ENCODE measurements around the gene NAXE.
A peak's percentile ranks its signal among the peaks of the same experiment; 100 is the strongest.
"Not testable (repeated sequence)": the region's sequence is repeated elsewhere in the genome, so short reads cannot be mapped to it uniquely, and the experiment has no call there.

The NAXE gene

DNA sequence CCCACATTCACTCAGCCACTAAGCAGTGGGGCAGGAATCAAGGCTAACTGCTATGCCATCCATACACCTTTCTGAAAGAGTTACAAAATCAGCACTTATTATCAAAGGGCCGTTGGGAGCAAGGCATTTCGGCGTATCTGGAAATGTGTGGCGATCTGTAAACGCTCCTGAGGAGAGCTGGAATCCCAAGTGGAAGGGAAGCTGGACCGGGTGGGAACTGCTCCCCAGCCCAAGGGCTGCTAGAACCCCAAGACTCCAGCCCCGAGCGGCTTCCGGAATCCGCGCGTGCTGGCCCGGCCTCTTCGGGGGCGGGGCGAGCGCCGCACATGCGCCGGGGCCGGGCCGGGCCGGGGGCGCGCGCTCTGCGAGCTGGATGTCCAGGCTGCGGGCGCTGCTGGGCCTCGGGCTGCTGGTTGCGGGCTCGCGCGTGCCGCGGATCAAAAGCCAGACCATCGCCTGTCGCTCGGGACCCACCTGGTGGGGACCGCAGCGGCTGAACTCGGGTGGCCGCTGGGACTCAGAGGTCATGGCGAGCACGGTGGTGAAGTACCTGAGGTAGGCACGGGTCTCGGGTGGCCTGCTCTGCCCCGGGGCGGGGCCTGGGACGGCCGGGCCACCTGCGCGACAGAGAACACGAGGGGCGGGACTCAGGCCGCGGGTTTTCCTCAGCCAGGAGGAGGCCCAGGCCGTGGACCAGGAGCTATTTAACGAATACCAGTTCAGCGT lies at the start of gene NAXE:
NAXE (plus strand) TSS at position 345 of the 726 bp plus-strand sequence; CDS start at position 374, 29 bp downstream.
- DNase-seq (ENCODE audit: low spot score) = peak; percentile 96

DNA sequence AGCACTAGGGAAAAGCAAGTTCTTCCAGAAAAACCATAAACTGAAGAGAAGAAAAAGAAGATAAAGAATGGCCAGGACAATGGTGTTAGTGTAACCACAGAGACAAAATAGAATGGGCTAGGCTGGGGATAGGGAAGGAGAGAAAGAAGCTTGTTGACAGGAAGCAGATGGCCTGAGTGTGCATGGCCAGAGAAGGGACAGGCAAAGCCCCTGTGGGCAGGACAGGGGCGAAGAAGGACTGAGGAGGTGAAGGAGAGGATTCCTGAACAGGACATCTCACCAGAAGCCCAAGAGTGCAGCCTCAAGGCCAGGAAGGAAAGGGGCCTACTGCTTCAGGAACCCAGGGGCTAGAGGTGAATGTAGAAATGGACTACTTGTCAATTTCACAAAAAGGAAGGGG lies 48.5 kb upstream of the NAXE start:
- DNase-seq (ENCODE audit: low spot score) = no peak

DNA sequence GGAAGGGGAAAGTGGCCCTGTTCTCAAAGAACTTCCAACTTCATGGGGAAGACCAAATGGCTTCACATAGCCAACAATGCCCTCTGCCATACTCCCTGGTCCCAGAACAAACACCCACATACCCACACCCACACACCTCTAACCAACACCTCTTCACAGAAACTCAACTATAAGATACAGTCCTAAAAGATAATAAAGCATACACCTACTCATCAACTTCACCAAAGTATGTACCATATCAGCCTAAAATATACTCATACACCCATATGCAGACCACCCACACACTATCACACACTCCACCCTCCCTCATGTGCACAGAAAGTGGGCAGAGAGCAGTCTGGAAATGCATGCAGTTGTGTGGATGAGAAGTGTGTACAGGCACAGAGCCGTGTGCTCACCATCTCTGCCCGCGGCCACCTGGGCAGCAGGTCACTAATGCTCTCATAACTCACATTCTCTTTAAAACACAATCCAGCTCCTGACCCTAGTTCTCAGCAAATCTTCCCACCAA lies 46.9 kb upstream of the NAXE start:
- no peak for DNase-seq (ENCODE audit: low spot score)

DNA sequence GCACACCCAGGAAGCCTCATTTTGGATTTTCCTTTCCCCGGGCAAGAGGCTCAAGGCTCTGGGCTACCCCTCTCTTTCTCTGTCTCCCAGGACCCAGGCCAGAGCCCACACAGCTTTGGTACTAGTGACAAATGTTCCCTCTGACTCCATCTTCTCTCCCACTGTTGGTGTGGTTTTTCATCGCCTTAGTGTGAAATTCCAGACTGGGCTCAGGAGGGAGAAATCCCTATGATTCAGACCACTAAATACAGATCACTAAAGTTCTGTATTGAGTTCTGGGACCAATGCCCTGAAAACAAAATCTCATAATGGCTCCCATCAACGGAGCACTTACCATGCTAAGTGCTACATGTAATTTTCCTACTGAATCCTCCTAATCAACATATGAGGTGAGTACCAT lies 45.3 kb upstream of the NAXE start:
- no peak for DNase-seq (ENCODE audit: low spot score)

DNA sequence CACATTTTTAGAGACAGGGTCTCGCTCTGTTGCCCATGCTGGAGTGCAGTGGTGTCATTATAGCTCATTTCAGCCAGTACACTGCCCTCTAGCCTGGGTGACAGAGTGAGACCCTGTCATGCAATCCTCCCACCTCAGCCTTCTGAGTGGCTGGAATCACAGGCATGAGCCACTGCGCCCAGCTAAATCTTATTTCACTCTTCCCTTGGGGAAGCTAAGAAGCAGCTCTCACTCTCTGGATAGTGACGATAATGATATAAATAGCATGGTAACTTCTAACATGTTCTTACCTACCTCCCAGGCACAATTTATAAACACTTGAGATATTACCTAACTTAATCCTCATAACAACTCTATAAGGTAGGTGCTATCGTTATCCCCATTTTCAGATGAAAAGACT lies 44.1 kb upstream of the NAXE start:
- no peak for DNase-seq (ENCODE audit: low spot score)

DNA sequence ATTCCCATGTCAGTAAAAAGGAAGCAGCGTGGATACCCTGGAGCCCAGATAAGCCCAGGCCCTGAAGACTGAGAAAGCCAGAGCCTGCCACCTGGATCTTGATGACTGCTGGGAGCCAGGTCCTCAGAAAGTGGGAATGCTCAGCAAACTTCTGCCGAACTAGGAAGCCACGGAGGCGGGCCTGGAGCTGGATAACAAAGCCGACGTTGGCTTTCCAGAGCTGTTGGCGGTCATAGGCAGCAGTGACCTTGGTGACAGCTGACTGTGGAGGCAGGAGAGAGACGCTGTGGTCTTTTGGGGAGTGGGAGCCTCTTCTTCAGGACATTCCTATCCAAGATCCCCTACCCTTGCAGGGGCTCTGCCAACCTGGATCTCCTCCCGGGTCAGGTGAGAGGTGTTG lies 43.6 kb upstream of the NAXE start:
- DNase-seq (ENCODE audit: low spot score) = no peak

DNA sequence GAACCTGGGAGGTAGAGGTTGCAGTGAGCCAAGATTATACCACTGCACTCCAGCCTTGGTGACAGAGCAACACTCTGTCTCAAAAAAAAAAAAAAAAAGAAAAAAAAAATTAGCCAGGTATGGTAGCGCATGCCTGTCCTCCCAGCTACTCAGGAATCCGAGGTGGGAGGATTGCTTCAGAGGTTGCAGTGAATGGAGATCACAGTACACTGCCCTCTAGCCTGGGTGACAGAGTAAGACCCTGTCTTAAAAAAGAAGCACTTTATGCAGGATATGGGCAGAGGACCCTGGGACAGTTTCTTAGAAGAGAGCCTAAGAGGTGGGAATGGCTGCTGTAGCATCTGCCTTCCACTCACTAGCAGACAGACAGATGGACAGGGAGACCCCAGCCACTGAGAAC lies 42.2 kb upstream of the NAXE start:
- DNase-seq (ENCODE audit: low spot score) = no peak

DNA sequence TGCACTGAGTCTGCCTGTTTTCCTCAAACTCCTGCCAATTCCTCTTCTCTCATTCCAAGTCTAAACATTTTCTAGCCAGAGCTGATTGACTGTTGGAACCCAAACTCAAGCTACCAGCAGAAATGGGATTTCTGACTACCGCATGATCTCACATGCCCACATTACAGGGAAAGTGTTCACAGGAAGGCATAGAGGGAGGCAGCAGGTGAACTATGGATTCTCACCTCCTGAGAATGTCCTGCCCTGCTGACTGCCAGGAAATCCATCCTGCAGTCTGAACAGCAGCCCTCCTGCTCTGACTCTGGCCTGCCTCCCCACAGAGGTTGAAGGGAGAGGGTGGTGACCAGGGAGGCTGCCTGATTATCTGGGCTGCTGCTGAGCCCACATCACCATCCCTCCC lies 41.7 kb upstream of the NAXE start:
- no peak for DNase-seq (ENCODE audit: low spot score)

DNA sequence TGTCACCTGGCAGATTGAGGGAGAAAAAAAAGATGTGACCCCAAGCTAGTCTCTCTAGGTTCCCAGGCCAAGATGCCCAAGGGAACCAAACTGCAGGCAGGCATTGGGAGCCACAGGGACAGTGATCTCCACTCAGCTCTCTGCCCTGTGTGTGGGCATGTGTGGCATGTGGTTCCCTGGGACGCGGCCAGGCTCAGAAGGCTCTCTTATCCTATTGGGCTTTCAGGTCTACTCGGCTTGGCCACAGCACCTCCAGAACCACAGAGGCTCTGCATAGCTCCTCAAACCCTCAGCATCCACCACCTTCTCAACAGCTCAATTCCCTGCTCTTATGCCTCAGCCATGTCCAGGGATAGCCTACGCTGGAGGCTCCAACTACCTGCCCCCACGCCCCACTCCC lies 41.2 kb upstream of the NAXE start:
- DNase-seq (ENCODE audit: low spot score) = no peak

DNA sequence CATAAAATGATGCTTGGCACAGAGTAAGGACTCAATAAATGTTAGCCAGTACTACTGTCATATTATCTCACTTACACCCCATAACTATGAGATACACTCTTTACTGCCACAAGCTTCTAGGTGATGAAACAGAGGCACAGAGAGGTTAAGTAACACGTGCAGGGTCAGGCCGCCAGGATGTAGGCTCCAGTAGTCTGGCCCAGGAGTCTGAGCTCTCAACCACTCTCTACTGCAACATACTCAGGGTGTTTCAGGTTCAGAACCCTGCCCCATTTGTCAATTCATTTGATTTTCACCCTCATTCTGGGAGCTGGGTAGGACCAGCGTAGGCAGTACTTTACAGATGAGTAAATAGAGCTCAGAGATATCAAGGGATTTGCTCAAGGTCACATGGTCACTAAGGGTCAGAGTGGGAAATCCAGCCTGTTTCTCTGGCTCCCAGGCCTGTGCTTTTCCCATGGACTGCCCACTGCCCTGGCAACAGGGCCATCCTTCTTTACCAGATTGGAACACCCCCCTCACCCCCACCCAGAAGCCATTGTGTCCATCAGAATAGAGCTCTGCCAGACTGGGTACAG lies 40.4 kb upstream of the NAXE start:
- no peak for DNase-seq (ENCODE audit: low spot score)

DNA sequence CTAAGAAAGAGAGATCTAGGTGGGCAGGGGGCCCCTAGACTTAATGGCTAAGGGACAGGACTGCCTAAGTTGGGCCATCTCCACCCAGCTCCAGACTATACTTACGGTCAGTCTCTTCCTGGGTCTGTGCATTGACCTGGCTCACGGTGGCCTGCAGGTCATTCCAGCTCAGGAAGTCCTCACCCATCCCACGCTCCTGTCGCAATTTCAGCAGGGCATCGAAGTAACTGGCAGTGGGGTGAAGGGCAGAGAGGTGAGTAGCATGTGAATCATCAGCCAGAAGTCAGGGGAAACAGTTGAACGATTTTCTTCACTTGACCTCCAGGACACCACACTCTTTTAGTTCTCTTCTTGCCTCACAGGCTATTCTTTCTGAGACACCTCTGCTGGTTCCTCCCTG lies 39.7 kb upstream of the NAXE start:
- DNase-seq (ENCODE audit: low spot score) = no peak

DNA sequence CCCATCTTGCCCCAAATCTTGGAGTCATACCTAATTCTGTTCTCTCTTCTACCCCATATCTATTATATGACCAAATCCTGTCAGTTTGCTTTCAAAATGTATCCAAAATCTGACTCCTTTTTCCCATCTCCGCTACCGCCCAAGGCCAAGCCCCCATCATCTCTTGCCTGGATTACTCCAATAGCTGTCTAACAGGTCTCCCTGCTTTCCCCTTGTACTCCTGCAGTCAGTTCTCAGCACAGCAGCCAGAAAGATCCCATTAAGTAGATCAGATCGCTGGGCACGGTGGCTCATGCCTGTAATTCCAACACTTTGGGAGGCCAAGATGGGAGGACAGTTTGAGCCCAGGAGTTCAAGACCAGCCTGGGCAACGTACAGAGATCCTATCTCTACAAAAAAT lies 39.1 kb upstream of the NAXE start:
- DNase-seq (ENCODE audit: low spot score) = no peak

DNA sequence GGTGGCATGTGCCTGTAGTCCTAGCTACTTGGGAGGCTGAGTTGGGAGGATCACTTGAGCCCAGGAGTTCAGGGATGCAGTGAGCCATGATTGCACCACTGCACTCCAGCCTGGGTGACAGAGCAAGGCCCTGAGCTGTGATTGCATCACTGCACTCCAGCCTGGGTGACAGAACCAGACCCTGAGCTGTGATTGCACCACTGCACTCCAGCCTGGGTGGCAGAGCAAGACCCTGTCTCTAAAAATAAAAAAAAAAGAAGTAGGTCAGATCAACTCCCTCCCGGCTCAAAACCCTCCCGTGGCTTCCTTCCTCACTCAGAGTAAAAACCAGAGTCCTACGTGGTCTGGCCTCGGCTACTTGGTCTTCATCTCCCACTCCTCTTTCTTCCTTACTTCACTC lies 38.6 kb upstream of the NAXE start:
- not testable (repeated sequence) for DNase-seq (ENCODE audit: low spot score)

DNA sequence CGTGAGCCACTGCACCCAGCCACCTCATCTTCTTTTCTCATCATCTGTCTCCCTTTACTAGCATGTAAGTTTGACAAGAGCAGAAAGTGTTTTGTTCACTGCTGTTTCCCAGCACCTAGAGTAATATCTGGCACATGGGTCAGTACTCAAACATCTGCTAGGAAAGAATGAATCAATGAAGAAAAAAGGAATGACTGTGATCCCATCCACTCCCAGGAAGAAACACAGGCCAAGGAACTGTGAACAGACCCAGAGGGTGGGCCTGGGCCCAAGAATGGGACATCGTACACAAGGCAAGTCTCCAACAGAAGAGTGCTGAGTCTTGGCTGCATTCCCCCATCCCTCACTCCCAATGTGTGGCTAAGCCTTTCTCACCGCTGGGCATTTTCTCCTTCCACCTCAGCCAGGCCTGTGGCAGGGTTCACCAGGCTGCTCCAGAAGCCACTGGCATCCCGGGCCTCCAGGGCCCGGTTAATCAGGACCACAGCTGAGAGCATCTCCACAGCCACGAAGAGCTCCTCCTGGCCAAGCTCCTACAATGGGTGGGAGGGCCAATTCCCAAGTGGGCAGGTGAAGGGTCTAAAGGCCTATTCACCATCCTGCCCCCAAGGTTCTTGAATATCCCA lies 37.6 kb upstream of the NAXE start:
- no peak for DNase-seq (ENCODE audit: low spot score)

DNA sequence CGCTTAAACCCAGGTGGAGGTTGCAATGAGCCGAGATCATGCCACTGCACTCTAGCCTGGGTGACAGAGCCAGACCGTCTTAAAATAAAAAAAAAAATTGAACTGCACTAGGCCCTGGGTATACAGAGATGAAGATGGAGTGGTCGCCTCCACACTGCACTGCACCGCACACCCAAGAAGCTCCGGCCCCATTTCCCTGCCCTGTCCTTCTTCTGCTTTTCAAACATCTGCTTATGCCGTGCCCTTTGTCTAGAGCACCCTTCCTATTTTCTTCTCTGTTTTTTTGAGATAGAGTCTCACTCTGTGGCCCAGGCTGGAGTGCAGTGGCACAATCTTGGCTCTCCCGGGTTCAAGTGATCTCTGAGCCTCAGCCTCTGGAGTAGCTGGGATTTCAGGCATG lies 36.6 kb upstream of the NAXE start:
- no peak for DNase-seq (ENCODE audit: low spot score)

DNA sequence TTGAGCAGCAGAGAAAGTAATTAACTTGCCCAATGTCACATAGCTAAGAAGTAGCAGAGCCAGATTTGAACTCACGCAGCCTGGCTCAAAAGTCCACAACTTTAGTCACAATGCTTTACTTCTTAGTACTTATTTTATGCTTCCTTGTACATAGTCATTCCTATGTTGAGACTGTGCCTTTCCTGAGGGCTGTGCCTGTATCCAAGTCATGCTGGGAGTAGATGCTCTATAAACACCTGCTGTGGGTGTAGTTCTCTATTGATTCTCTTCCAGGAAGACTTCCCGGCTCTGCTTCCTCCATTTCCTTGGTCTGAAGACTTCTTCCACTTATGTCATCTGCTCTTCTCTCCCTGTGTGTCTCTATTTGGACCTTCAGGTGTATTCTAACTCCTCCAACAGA lies 35.9 kb upstream of the NAXE start:
- no peak for DNase-seq (ENCODE audit: low spot score)

DNA sequence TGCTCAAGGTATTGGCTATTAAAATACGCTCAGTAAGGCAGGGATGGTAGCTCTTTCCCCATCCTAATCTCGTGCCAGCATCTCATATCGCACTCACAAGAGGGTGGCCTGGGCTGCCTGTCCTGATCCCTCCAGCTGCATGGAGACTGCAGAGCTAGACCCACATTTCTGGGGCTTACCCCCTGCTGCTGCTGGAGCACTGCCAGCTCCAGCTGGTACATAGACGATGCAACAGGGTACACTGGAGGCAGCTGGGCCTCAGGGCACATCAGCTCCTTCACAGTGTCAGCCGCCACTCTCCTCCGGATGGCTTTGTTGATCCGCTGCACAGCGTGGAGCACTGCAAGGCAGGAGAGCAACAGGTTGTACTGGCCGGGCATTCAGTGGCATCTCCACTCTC lies 35.2 kb upstream of the NAXE start:
- DNase-seq (ENCODE audit: low spot score) = no peak

DNA sequence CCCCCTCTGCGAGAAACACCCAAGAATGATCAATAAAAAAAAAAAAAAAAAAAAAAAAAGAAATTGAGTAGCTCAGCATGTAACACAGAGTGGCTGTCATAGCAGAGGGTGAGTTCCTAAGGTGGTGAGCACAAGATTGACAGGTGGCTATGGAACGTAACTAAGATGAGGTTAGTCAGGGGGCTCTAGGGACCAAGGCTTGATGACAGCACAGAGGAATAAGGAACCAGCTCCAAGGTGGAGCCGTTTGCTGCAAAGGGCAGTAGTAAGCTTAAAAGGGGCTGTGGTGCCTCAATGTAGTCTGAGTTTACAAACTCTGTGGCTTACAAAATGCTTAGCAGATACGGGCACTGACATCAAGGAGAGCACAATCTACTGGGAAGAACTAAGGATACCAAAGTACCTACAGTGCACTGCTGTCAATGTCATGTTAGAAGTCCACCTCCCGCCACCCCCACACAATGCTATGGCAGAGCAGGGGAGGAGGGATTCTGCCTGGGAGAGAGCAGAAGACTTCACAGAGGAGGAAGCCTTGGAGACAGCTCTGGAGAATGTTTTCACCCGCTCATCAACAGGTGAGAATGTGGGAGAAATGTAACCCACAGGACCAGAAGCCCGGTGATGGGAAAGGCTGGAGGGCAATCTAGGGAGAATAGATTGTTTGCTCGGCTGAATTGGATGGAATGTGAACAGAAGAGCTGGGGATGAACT lies 32.3 kb upstream of the NAXE start:
- DNase-seq (ENCODE audit: low spot score) = no peak

DNA sequence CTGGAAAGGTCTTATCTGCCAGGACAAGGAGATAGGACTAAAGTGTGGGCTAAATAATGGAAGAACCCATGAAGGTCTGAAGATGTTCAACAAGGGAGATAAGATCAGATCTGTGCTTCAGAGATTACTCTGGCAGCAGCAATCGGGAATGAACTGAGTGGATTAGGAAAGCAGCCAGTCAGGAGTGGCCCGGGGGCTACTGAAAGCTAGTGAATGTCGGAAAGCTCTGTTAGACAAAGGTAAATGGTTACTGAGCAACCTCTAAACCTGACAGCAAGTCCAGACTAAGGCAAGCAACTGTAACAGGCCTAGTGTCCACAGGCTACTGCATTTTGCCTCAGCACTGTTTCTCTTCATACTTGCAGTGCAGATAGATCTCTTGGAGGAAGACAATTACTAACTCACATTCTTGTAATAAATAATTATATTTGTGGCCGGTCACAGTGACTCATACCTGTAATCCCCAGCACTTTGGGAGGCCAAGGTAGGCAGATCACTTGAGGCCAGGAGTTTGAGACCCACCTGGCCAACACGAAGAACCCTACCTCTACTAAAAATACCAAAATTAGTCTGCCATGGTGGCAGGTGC lies 31.7 kb upstream of the NAXE start:
- no peak for DNase-seq (ENCODE audit: low spot score)

DNA sequence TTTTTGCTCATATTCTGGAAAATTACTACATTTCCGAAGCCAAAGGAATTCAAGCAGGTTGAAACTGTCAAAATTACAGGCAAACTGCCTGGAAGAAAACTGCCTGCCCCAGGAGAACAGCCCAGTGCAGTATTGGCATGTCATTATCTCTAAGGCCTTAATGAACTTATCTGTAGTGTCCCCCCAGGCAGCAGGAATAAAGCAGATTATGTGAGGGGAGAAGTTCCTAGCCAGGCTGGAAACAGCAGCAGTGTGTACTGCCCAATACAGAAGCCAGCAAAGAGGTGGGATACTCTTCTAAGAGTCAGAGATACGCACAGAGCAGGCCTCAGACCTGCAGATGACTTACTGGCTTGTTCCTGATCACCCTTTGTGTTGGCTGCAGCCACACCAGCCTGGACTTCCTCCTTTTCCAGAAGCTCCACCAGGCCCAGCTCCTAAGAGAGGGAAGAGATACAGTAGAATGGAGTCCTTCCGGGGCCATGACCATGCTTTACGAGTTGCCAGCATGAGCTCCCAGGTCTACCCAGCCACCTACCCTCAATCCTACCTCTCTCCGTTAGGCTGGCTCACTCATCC lies 30.9 kb upstream of the NAXE start:
- DNase-seq (ENCODE audit: low spot score) = no peak

DNA sequence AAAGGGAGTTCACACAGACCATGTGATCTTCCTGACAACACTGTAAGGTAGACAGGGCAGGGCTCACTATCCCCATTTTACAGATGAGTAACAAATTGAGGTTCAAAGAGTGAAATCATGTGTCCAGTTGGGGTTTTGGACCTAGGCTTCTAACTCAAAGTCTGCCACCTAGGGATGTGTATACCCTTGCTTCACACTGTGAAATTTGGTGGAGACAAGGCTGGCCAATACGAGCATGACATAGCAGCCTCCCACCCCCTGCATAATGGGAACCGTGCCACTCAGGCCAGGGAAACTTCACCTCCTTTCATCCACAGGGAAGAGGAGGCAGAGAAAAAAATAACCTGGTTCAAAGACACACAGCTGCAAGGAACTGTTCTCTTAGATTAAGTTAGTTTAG lies 26.1 kb upstream of the NAXE start:
- no peak for DNase-seq (ENCODE audit: low spot score)

DNA sequence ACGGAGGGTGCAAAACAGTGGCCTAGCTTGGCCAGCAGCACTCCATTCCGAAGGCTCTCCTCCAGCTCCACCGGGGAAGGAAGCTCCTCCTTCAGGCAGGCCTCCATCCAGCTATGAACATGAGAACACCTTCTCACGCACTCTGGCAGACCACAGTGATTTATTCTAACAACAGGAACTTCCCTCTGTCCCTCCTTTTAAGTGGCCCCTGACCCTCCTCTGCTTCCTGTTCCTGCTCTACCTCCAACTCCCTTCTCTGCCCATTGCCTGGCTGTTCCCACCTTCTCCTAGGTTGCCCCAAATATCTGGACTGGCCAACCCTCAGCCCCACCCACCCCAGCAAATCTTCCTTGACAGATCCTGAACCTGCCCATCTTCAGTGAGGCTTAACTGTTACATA lies 25.1 kb upstream of the NAXE start:
- DNase-seq (ENCODE audit: low spot score) = no peak
